ENCODE data around the gene FBXW9. TPM values are rescaled to one million over a fixed set of nuclear protein-coding genes. Genes with fewer than 3 reads are reported as not detected.
A peak's percentile ranks its signal among the peaks of the same experiment; 100 is the strongest.
"Not testable (repeated sequence)": the region's sequence is repeated elsewhere in the genome, so short reads cannot be mapped to it uniquely, and the experiment has no call there.

Gene FBXW9
- total RNA-seq, 1 donor from 2014 or later, result 4.0 TPM

DNA sequence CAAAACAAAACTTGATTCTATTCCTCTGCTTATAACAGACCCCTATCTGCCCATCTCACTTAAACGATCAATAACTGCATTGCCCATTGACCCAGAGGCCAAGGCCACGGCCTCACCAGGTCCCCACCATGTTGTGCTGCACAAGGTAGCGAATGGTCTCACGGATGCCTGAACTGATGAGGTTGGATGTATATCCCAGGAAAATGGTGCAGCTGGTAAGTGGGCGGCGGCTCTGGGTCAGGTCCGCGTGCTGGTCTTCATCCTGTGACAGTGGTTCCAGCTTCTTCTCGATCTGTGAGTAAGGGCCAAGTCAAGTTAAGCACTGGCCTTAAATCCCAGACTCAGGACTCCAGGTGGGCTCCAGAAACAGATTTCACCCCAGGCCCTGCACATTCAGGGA is 16.4 kb downstream of the FBXW9 start:
- no peak overlapping the region for H2AFZ ChIP-seq (replicated peaks)
- DNase-seq (ENCODE audit: low spot score), result no peak
- H3K4me2 ChIP-seq, result no peak overlapping the region
- peaks cover 19% of the 10 kb centered on the region for H3K36me3 Mint-ChIP-seq
- H3K9ac ChIP-seq, result no peak overlapping the region
- H3K9me3 Mint-ChIP-seq, result no peaks in the 10 kb centered on the region
- H3K4me1 ChIP-seq, result no peaks in the 10 kb centered on the region
- no peak overlapping the region for H3K27ac Mint-ChIP-seq
- H3K79me2 ChIP-seq (ENCODE audit: low read depth), result peaks cover 9% of the 10 kb centered on the region
- H3K27me3 ChIP-seq, result no peaks in the 10 kb centered on the region
- H3F3A ChIP-seq (ENCODE audit: low read depth), result peaks cover 48% of the 10 kb centered on the region
- no peaks in the 10 kb centered on the region for H3K36me3 ChIP-seq
- H3K27me3 Mint-ChIP-seq (ENCODE audit: insufficient read depth, low read depth), result peaks cover 4% of the 10 kb centered on the region
- H3K4me1 Mint-ChIP-seq, result peaks cover 5% of the 10 kb centered on the region
- peak overlapping the region; percentile 73 for H3K4me3 Mint-ChIP-seq
- no peak overlapping the region for H3K27ac ChIP-seq
- H3K9me3 ChIP-seq (ENCODE audit: low read depth), result no peaks in the 10 kb centered on the region
- no peak overlapping the region for H3K4me3 ChIP-seq
- H4K20me1 ChIP-seq (ENCODE audit: low read depth), result peaks cover 4% of the 10 kb centered on the region
- no peak for TF ChIP-seq EZH2phosphoT487 (IDR thresholded peaks at IDR 0.05)
- TF ChIP-seq EZH2 (IDR thresholded peaks at IDR 0.05), result no peak
- TF ChIP-seq, protein P1, sequence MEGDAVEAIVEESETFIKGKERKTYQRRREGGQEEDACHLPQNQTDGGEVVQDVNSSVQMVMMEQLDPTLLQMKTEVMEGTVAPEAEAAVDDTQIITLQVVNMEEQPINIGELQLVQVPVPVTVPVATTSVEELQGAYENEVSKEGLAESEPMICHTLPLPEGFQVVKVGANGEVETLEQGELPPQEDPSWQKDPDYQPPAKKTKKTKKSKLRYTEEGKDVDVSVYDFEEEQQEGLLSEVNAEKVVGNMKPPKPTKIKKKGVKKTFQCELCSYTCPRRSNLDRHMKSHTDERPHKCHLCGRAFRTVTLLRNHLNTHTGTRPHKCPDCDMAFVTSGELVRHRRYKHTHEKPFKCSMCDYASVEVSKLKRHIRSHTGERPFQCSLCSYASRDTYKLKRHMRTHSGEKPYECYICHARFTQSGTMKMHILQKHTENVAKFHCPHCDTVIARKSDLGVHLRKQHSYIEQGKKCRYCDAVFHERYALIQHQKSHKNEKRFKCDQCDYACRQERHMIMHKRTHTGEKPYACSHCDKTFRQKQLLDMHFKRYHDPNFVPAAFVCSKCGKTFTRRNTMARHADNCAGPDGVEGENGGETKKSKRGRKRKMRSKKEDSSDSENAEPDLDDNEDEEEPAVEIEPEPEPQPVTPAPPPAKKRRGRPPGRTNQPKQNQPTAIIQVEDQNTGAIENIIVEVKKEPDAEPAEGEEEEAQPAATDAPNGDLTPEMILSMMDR (IDR thresholded peaks at IDR 0.05), result no peak

GRCh38 chr19:12678039-12678438 is 18.4 kb downstream of the FBXW9 start:
- peaks cover 12% of the 10 kb centered on the region for H3K27me3 Mint-ChIP-seq (ENCODE audit: insufficient read depth, low read depth)

GRCh38 chr19:12676928-12677327 is 19.5 kb downstream of the FBXW9 start:
- H4K20me1 ChIP-seq (ENCODE audit: low read depth), result peaks cover 6% of the 10 kb centered on the region
- H3K4me1 ChIP-seq, result no peaks in the 10 kb centered on the region
- H3K9me3 ChIP-seq (ENCODE audit: low read depth), result no peaks in the 10 kb centered on the region
- H3F3A ChIP-seq (ENCODE audit: low read depth), result peaks cover 41% of the 10 kb centered on the region
- H3K9ac ChIP-seq, result no peak overlapping the region
- H3K27ac ChIP-seq, result no peak overlapping the region
- Mint-ChIP-seq H3K4me3 (peak overlapping the region; percentile 8), H3K9me3 (no peaks in the 10 kb centered on the region), H3K27me3 (ENCODE audit: insufficient read depth, low read depth) (peaks cover 12% of the 10 kb centered on the region), H3K4me1 (peaks cover 7% of the 10 kb centered on the region), H3K27ac (no peak overlapping the region), H3K36me3 (peaks cover 28% of the 10 kb centered on the region)
- no peak overlapping the region for H3K4me2 ChIP-seq
- no peak overlapping the region for H3K4me3 ChIP-seq
- no peak overlapping the region for H2AFZ ChIP-seq (replicated peaks)
- TF ChIP-seq EZH2phosphoT487 (IDR thresholded peaks at IDR 0.05), result no peak
- TF ChIP-seq, protein P1 (IDR thresholded peaks at IDR 0.05), result no peak
- TF ChIP-seq EZH2 (IDR thresholded peaks at IDR 0.05), result no peak
- no peaks in the 10 kb centered on the region for H3K36me3 ChIP-seq
- H3K27me3 ChIP-seq, result no peaks in the 10 kb centered on the region
- DNase-seq (ENCODE audit: low spot score), result no peak
- H3K79me2 ChIP-seq (ENCODE audit: low read depth), result peaks cover 9% of the 10 kb centered on the region

More at GRCh38 chr19:12678039-12678438, 18.4 kb downstream of the FBXW9 start:
- H3K4me1 Mint-ChIP-seq; H3K36me3 ChIP-seq; H3K27me3 ChIP-seq; H3K9ac ChIP-seq; H2AFZ ChIP-seq (replicated peaks); H3K9me3 ChIP-seq (ENCODE audit: low read depth); DNase-seq (ENCODE audit: low spot score); H3K79me2 ChIP-seq (ENCODE audit: low read depth); H3K9me3 Mint-ChIP-seq; H3K27ac Mint-ChIP-seq; H3K27ac ChIP-seq; H3K4me3 Mint-ChIP-seq; H3K4me3 ChIP-seq; H3K4me2 ChIP-seq; H4K20me1 ChIP-seq (ENCODE audit: low read depth); H3K4me1 ChIP-seq: not testable (repeated sequence)
- peaks cover 26% of the 10 kb centered on the region for H3K36me3 Mint-ChIP-seq
- H3F3A ChIP-seq (ENCODE audit: low read depth), result peaks cover 48% of the 10 kb centered on the region

DNA sequence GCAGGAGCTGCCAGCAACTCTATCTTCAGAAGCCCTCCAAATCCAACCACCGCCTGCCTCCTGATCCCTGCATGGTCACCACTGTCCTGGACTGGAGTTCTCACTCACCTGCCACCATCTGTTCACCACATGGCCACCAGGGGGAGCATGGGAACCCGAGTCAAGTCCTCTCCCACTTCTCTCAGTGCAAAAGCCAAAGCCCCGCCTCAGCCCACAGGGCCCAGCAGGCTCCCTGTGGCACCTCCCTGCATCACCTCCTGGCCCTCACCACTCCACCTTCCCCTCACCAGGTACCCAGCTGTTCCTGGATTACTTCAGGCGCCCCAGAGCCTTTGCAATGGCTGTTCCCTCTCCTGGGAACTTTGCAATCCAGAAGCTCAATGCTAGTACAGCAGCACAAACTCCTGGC is 20.0 kb downstream of the FBXW9 start:
- no peak overlapping the region for H3K4me2 ChIP-seq
- H3K79me2 ChIP-seq (ENCODE audit: low read depth), result peaks cover 9% of the 10 kb centered on the region
- peak; percentile 86 for DNase-seq (ENCODE audit: low spot score)
- no peaks in the 10 kb centered on the region for H3K4me1 ChIP-seq
- H3K4me3 Mint-ChIP-seq, result peak overlapping the region; percentile 8
- peaks cover 30% of the 10 kb centered on the region for H3K36me3 Mint-ChIP-seq
- H3K27ac Mint-ChIP-seq, result no peak overlapping the region
- H3F3A ChIP-seq (ENCODE audit: low read depth), result peaks cover 43% of the 10 kb centered on the region
- H3K4me3 ChIP-seq, result no peak overlapping the region
- peaks cover 9% of the 10 kb centered on the region for H3K4me1 Mint-ChIP-seq
- no peak overlapping the region for H2AFZ ChIP-seq (replicated peaks)
- no peak overlapping the region for H3K27ac ChIP-seq
- no peak overlapping the region for H3K9ac ChIP-seq
- no peaks in the 10 kb centered on the region for H3K36me3 ChIP-seq
- no peaks in the 10 kb centered on the region for H3K27me3 ChIP-seq
- peaks cover 6% of the 10 kb centered on the region for H4K20me1 ChIP-seq (ENCODE audit: low read depth)
- H3K9me3 Mint-ChIP-seq, result no peaks in the 10 kb centered on the region
- peaks cover 12% of the 10 kb centered on the region for H3K27me3 Mint-ChIP-seq (ENCODE audit: insufficient read depth, low read depth)
- TF ChIP-seq, protein P1 (IDR thresholded peaks at IDR 0.05), result peak; percentile 85
- no peak for TF ChIP-seq EZH2 (IDR thresholded peaks at IDR 0.05)
- H3K9me3 ChIP-seq (ENCODE audit: low read depth), result no peaks in the 10 kb centered on the region

Measured in neural progenitor cell (in vitro differentiated cells).